Epidermal melanocyte (primary cell): ENCODE measurements around the gene REM2.

ENCODE experiments used
- DNase-seq: peaks from one replicate; pipeline ENCODE4 v3.0.0; 2011; ENCODE audit warnings: low spot score; ENCODE audit not compliant: insufficient read length

Gene REM2

DNA sequence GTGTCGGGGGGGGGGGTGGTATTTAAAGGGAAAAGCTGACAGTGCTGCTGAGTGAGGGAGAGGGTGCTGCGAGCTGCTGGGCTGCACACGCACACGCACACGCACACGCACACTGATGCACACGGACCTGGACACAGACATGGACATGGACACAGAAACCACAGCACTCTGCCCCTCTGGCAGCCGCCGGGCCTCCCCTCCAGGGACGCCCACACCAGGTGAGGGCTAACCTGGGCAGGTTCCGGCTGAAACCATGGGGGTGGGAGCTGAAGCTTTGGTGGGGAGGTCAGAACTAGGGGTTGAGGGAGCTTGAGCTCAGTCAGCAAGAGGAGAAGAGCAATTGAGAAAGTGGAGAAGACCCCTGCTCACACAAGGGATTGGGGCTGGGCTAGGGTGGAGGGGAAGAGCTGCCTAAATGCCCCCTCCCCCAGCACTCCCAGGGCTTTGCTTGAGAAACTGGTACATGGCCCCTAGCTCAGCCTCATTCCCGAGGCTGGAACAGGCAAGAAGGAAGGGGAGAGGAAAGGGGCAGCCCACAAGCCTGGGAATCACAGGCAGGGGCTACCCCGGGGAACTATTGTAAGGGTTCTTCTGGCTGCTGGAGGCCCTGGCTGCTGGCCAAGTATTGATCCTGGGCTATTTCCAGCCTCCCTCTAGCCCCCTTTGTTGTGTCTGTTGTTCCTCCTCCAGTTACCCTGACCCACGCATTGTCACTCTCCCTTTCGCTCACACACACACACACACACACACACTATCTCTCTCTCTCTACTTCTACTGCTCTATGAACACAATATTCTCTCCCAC, at the start of gene REM2:
Gene REM2, plus strand, starts transcription at position 50 of the 804 bp plus-strand sequence. Its CDS starts 66 bp downstream, at position 116.
- no peak for DNase-seq

DNA sequence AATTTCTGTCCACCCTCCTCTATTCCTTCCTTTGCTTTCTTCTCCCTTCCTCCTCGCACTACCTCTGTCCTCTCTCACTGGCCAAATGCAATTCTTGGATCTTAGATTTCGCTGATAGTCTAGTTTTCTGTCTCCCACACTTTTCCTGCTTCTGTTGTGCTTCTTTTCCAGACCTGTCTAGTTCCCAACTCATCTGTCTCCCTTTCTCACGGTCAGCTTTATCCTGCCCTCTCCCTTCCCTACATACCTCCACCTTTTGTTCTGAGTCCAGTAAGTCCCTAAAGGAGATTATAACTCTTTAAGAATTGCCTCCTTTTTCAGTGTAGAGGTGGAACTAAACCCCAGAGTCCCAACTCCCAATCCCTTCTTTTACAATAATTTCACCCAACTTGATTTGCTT, 47.5 kb upstream of the REM2 start:
- no peak for DNase-seq

DNA sequence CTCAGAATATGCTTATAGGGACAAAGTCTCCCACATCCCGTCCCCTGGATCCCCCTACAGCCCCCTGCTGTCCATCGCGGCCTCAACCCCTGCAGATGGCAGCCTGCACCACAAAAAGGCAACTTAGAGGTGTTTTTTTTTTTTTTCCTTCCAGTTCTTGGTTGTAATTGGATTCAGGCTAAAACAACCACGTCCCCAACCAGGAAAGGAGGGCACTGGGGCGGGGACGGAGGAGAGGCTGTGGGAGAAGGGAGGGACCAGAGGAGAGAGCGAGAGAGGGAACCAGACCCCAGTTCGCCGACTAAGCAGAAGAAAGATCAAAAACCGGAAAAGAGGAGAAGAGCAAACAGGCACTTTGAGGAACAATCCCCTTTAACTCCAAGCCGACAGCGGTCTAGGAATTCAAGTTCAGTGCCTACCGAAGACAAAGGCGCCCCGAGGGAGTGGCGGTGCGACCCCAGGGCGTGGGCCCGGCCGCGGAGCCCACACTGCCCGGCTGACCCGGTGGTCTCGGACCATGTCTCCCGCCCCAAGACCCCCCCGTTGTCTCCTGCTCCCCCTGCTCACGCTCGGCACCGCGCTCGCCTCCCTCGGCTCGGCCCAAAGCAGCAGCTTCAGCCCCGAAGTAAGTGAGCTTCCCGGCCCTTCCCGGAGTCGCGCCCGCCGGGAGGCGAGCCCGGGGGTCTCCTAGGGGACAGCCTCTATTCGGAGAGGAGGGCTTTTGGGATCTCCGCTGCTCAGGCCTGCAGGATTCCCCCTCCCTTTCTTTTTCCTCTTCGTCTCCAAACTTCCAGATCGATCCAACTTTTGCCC, 46.5 kb upstream of the REM2 start, which contains the start of gene MMP14:
Gene MMP14, plus strand, starts transcription at position 285 of the 813 bp plus-strand sequence. Its CDS starts 233 bp downstream, at position 518.
- DNase-seq = peak; percentile 97

DNA sequence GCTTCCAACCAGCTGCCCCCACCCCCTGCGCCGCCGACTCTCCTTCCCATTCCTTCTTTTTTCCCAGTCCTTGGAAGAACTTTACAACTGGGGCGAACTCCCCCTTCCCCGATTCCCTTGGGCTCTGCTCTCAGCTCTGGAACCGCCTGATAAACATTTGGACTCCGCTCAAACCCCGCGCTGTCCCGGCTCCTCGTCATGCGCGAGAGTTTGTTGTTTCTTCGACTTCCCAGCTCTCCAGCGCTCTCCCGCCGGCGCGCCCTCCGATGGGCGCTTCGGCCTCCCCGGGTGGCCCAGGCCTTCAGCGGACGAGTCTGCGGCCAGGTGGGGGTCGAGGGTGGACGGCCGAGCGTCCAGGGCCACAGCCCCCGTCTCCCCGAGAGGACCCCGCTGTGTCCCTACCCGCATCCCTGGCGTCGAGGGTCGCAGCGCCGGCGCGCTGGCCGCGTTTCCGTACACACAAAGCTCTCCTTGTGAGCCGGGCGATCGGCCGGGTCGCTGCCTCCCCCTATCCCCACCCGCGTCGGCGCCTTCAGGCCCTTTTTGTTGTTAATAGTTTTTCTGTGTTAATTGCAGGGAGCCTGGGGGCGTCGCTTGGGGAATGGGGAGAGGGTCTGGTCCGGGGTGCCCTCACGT, 45.8 kb upstream of the REM2 start:
- DNase-seq = no peak

- DNase-seq = peak; percentile 69
Observed at GRCh38 chr14:22837750-22838538, 45.1 kb upstream of the REM2 start.

DNA sequence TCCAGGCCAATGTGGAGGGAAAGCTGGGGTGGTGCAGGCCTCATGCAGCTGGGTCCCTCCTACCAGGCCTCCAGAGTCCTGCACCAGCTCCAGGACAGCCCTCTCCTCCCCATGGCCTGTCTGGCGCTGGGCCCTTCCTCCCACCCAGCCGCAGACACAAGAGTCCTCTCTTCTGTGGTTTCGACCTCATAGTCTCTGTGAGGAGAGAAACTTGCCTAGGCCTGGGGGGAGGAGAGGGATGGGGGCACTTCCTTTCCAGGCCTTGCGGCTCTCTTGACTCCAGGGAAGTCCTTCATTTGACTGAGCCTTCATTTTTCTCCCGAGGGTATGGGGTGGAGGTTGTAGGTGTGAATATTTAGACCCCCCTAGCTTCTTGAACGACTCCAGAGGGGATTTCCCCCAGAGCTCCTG, 44.4 kb upstream of the REM2 start:
- DNase-seq = peak; percentile 88

GRCh38 chr14:22839159-22839779, 43.8 kb upstream of the REM2 start:
- DNase-seq = no peak

DNA sequence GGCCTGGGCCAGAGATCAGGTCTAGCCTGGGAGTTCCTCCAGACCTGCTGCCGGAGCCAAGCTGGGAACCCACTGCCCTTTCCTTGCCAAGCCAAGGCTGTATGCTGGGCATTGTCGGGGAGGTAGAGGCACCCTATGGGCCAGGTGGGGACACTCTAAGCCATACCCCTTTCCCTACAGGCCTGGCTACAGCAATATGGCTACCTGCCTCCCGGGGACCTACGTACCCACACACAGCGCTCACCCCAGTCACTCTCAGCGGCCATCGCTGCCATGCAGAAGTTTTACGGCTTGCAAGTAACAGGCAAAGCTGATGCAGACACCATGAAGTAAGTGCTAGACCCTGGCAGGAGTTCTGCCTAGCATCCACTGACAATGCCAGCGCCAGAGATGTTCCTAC, 41.7 kb upstream of the REM2 start:
- DNase-seq = no peak

- no peak for DNase-seq
Observed at GRCh38 chr14:22841769-22842168, 41.3 kb upstream of the REM2 start.

- no peak for DNase-seq
Observed at GRCh38 chr14:22842211-22843122, 40.6 kb upstream of the REM2 start.

- DNase-seq = no peak
Observed at GRCh38 chr14:22843123-22843925, 39.7 kb upstream of the REM2 start.

DNA sequence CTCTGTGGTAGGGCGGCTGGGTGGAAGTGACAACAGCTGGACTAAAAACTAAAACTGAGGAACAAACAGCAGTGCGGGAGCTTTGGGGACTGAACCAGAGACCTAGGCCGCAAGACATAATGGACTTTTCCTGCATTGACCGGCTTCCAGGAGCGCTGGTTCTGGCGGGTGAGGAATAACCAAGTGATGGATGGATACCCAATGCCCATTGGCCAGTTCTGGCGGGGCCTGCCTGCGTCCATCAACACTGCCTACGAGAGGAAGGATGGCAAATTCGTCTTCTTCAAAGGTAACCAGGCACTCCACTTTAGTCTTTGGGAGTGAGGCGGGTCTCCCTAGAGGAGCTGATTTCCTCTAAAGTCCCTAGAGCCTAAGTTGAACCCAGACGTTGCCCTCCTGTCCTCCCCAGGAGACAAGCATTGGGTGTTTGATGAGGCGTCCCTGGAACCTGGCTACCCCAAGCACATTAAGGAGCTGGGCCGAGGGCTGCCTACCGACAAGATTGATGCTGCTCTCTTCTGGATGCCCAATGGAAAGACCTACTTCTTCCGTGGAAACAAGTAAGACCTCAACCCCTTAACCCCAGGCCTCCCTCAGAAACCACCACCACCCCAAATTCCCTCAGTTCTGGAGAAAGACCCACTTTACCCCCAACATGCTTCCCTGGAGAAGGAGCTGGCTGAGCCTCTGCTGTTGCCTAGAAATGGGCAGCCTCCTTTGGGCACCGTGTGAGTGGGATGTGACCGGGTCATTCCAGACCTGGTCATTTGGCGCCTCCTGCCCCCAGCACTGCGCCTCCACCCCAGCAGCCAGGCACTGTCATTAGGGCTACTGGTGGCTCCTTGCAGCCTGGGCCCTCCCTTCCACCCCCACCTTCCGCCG, 38.6 kb upstream of the REM2 start:
- DNase-seq = no peak

- no peak for DNase-seq
Observed at GRCh38 chr14:22845103-22845394, 38.0 kb upstream of the REM2 start.

- no peak for DNase-seq
Observed at GRCh38 chr14:22845821-22846625, 37.0 kb upstream of the REM2 start.

- no peak for DNase-seq
Observed at GRCh38 chr14:22846811-22847307, 36.2 kb upstream of the REM2 start.

- peak; percentile 52 for DNase-seq
Observed at GRCh38 chr14:22847661-22848341, 35.2 kb upstream of the REM2 start.
